H9 (cell line): ENCODE data around the gene FHOD3. TPM values are rescaled to one million over a fixed set of nuclear protein-coding genes. Genes with fewer than 3 reads are reported as not detected.

Experiments used
- DNase-seq: peaks from one replicate; pipeline ENCODE4 v3.0.0-alpha.2; 2017
- H2AFZ ChIP-seq: one replicate; pipeline ENCODE4 v1.6.1; 2013; ENCODE audit warnings: mild to moderate bottlenecking, low read length, control low read depth, moderate library complexity
- H2AK5ac ChIP-seq: 2 replicates; pipeline ENCODE4 v1.6.1; 2013; ENCODE audit warnings: low read length, control low read depth, mixed read lengths; ENCODE audit not compliant: insufficient read length
- H2BK120ac ChIP-seq: one replicate; pipeline ENCODE4 v1.6.1; 2013; ENCODE audit warnings: low read depth, mild to moderate bottlenecking, low read length, control low read depth, inconsistent platforms; ENCODE audit not compliant: poor library complexity, severe bottlenecking
- H2BK12ac ChIP-seq: 2 replicates; pipeline ENCODE4 v1.6.1; 2013; ENCODE audit warnings: low read length, control low read depth, mixed read lengths, low read depth; ENCODE audit not compliant: insufficient read length
- H2BK15ac ChIP-seq: 2 replicates; pipeline ENCODE4 v1.6.1; 2013; ENCODE audit warnings: low read depth, low read length, control low read depth
- H2BK20ac ChIP-seq: one replicate; pipeline ENCODE4 v1.6.1; 2013; ENCODE audit warnings: low read depth, mild to moderate bottlenecking, low read length, control low read depth, inconsistent platforms; ENCODE audit not compliant: poor library complexity, severe bottlenecking
- H2BK5ac ChIP-seq: 2 replicates; pipeline ENCODE4 v1.6.1; 2013; ENCODE audit warnings: low read length, control low read depth, mixed read lengths; ENCODE audit not compliant: insufficient read length
- H3K14ac ChIP-seq: 2 replicates; pipeline ENCODE4 v1.6.1; 2013; ENCODE audit warnings: low read length, control low read depth; ENCODE audit not compliant: insufficient read depth
- H3K18ac ChIP-seq: 2 replicates; pipeline ENCODE4 v1.6.1; 2013; ENCODE audit warnings: low read depth, mild to moderate bottlenecking, mixed read lengths, low read length, control low read depth; ENCODE audit not compliant: insufficient read length
- H3K23ac ChIP-seq: 2 replicates; pipeline ENCODE4 v1.6.1; 2013; ENCODE audit warnings: low read length, control low read depth, mixed read lengths, low read depth; ENCODE audit not compliant: insufficient read length
- H3K23me2 ChIP-seq: 2 replicates; pipeline ENCODE4 v1.6.1; 2013; ENCODE audit warnings: low read depth, mild to moderate bottlenecking, mixed read lengths, low read length, control low read depth; ENCODE audit not compliant: insufficient read length, poor library complexity, severe bottlenecking
- H3K27ac ChIP-seq: 2 replicates; pipeline ENCODE4 v1.5.1; 2013; ENCODE audit warnings: low read length, control low read depth, mixed read lengths, low read depth; ENCODE audit not compliant: insufficient read length
- H3K27me3 ChIP-seq: 2 replicates; pipeline ENCODE4 v1.6.1; 2013; ENCODE audit warnings: low read length, control low read depth, inconsistent platforms; ENCODE audit not compliant: insufficient read depth
- H3K4ac ChIP-seq: 2 replicates; pipeline ENCODE4 v1.6.1; 2013; ENCODE audit warnings: low read depth, mild to moderate bottlenecking, control low read depth, inconsistent platforms, low read length, moderate library complexity
- H3K4me1 ChIP-seq: 2 replicates; pipeline ENCODE4 v1.6.1; 2013; ENCODE audit warnings: low read length, control low read depth, inconsistent platforms; ENCODE audit not compliant: insufficient read depth
- H3K4me2 ChIP-seq: 2 replicates; pipeline ENCODE4 v1.6.1; 2013; ENCODE audit warnings: low read length, control low read depth, mixed read lengths; ENCODE audit not compliant: insufficient read length, insufficient read depth
- H3K56ac ChIP-seq: 2 replicates; pipeline ENCODE4 v1.6.1; 2013; ENCODE audit warnings: low read depth, mild to moderate bottlenecking, mixed read lengths, low read length, control low read depth; ENCODE audit not compliant: insufficient read length
- H3K79me1 ChIP-seq: 2 replicates; pipeline ENCODE4 v1.6.1; 2013; ENCODE audit warnings: low read depth, mild to moderate bottlenecking, moderate library complexity, low read length, control low read depth, inconsistent platforms; ENCODE audit not compliant: insufficient read depth, poor library complexity, severe bottlenecking
- H3K79me2 ChIP-seq: 2 replicates; pipeline ENCODE4 v1.6.1; 2013; ENCODE audit warnings: low read length, control low read depth, inconsistent platforms; ENCODE audit not compliant: insufficient read depth
- H3K9ac ChIP-seq: 2 replicates; pipeline ENCODE4 v1.6.1; 2013; ENCODE audit warnings: low read length, control low read depth, mixed read lengths; ENCODE audit not compliant: insufficient read length; ENCODE audit errors: extremely low read depth
- H3K9me3 ChIP-seq: one replicate; pipeline ENCODE4 v1.6.1; 2013; ENCODE audit warnings: low read depth, low read length, inconsistent platforms; ENCODE audit not compliant: control insufficient read depth
- H3T11ph ChIP-seq: one replicate; pipeline ENCODE4 v1.6.1; 2013; ENCODE audit warnings: mild to moderate bottlenecking, low read length, control low read depth, inconsistent platforms
- H4K20me1 ChIP-seq: one replicate; pipeline ENCODE4 v1.6.1; 2013; ENCODE audit not compliant: control insufficient read depth, insufficient read length, insufficient read depth
- H4K5ac ChIP-seq: 2 replicates; pipeline ENCODE4 v1.6.1; 2013; ENCODE audit warnings: low read depth, mild to moderate bottlenecking, mixed read lengths, low read length, control low read depth; ENCODE audit not compliant: insufficient read length
- H4K8ac ChIP-seq: replicated peaks from 2 replicates; pipeline ENCODE4 v1.6.1; 2013; ENCODE audit warnings: low read length, control low read depth, mixed read lengths, low read depth; ENCODE audit not compliant: insufficient read length
- H4K91ac ChIP-seq: 2 replicates; pipeline ENCODE4 v1.6.1; 2013; ENCODE audit warnings: low read depth, mild to moderate bottlenecking, moderate library complexity, mixed read lengths, low read length, control low read depth; ENCODE audit not compliant: insufficient read length
- H3K27ac Mint-ChIP-seq, 3 experiments: 2 replicates in 2 of 3; 3 replicates in 1 of 3; pipeline ENCODE4 v1.8.0; 2020 to 2021; ENCODE audit warnings: mixed read lengths in 3 of 3, mild to moderate bottlenecking in 1 of 3, moderate library complexity in 1 of 3
- H3K27me3 Mint-ChIP-seq: 2 replicates; pipeline ENCODE4 v1.8.0; 2021; ENCODE audit warnings: low read depth, mild to moderate bottlenecking, moderate library complexity, mixed read lengths
- H3K36me3 Mint-ChIP-seq, 3 experiments: 2 replicates in 2 of 3; 3 replicates in 1 of 3; pipeline ENCODE4 v1.8.0; 2020 to 2021; ENCODE audit warnings: low read depth in 3 of 3, mixed read lengths in 3 of 3; ENCODE audit not compliant: insufficient read depth in 1 of 3
- H3K4me1 Mint-ChIP-seq, 2 experiments: 2 replicates each; pipeline ENCODE4 v1.8.0; 2020; ENCODE audit warnings: mixed read lengths in 2 of 2
- H3K4me3 Mint-ChIP-seq, 2 experiments: 2 replicates in 1 of 2; 3 replicates in 1 of 2; pipeline ENCODE4 v1.8.0; 2020 to 2021; ENCODE audit warnings: mild to moderate bottlenecking in 2 of 2, mixed read lengths in 2 of 2, moderate library complexity in 1 of 2
- H3K9me3 Mint-ChIP-seq, 2 experiments: 2 replicates in 1 of 2; 3 replicates in 1 of 2; pipeline ENCODE4 v1.8.0; 2020; ENCODE audit warnings: mild to moderate bottlenecking in 2 of 2, mixed read lengths in 2 of 2, moderate library complexity in 1 of 2
- CTCF ChIP-seq: fragments of 200-600 bp; sonication (generic); conservative IDR thresholded peaks from 3 replicates; pipeline ENCODE4 v1.8.0; 2021; ENCODE audit warnings: antibody characterized with exemption, mild to moderate bottlenecking
- WGBS: extraction: QIAGEN DNeasy Blood & Tissue Kit; methylation state at CpG from one replicate; pipeline ENCODE4 v1.1.7; 2013; ENCODE audit warnings: missing lambda C conversion rate, low lambda C conversion rate, mixed read lengths; ENCODE audit not compliant: insufficient read length; ENCODE audit errors: extremely low coverage; 5-methylcytosine and 5-hydroxymethylcytosine counted together
- total RNA-seq: library from RNA; stranded (reverse); gene quantifications from 2 replicates; pipeline ENCODE4 v1.2.1, GENCODE V29; 2021

Gene FHOD3
- total RNA-seq, 1 experiment from 2014 or later = 8.0 TPM

- Histone ChIP-seq H3K4me2 (no peak overlapping the region), H2BK15ac (no peak overlapping the region), H2BK12ac (no peak overlapping the region), H3K4ac (no peak overlapping the region), H2AFZ (no peak overlapping the region), H3K9me3 (peaks cover 13% of the 10 kb centered on the region), H2BK120ac (no peak overlapping the region), H3K79me2 (no peaks in the 10 kb centered on the region), H3K18ac (no peak overlapping the region), H3K56ac (no peak overlapping the region), H3K14ac (no peak overlapping the region), H3K79me1 (no peaks in the 10 kb centered on the region), H3K27me3 (no peaks in the 10 kb centered on the region), H4K5ac (no peak overlapping the region), H3K27ac (no peak overlapping the region), H3K23me2 (no peaks in the 10 kb centered on the region), H3K9ac (no peak overlapping the region), H2BK20ac (no peak overlapping the region), H4K91ac (no peak overlapping the region), H3K4me1 (no peaks in the 10 kb centered on the region), H4K20me1 (no peaks in the 10 kb centered on the region), H3K23ac (no peak overlapping the region), H4K8ac (no peak overlapping the region), H2AK5ac (no peak overlapping the region), H2BK5ac (no peak overlapping the region), H3T11ph (no peak overlapping the region)
- Mint-ChIP-seq H3K27me3 (peaks cover 7% of the 10 kb centered on the region), H3K9me3 (peaks cover 22 to 26% of the 10 kb centered on the region in 2 experiments), H3K4me3 (no peak overlapping the region; a peak in 1 of 5 replicates), H3K36me3 (peaks cover 28 to 46% (median 41%) of the 10 kb centered on the region in 3 experiments), H3K27ac (no peak overlapping the region), H3K4me1 (peaks cover 3 to 4% of the 10 kb centered on the region in 2 experiments; a peak in 2 of 4 replicates)
- TF ChIP-seq CTCF = no peak
- no CpG with 5 or more reads among the region's 5 CpGs for WGBS
- DNase-seq = no peak
Measured at GRCh38 chr18:36732264-36732663, 434.8 kb downstream of the FHOD3 start.
